GM10266 (cell line): ENCODE results near the gene PMS1.

Experiments
- DNase-seq: peaks from one replicate; pipeline ENCODE4 v3.0.0; 2012; ENCODE audit errors: extremely low spot score
- TF ChIP-seq, protein P1 (sequence below): IDR thresholded peaks from 2 replicates; pipeline ENCODE4 v1.5.1; 2012; ENCODE audit warnings: mild to moderate bottlenecking, low read depth; ENCODE audit not compliant: control insufficient read depth, insufficient read depth; ENCODE audit errors: missing control alignments

PMS1 gene

DNA sequence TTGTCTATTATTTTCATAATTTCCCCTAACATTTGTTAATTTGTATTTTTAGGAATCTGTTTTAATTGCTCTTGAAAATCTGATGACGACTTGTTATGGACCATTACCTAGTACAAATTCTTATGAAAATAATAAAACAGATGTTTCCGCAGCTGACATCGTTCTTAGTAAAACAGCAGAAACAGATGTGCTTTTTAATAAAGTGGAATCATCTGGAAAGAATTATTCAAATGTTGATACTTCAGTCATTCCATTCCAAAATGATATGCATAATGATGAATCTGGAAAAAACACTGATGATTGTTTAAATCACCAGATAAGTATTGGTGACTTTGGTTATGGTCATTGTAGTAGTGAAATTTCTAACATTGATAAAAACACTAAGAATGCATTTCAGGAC is 69.9 kb downstream of the PMS1 start:
- no peak for DNase-seq
- TF ChIP-seq, protein P1, sequence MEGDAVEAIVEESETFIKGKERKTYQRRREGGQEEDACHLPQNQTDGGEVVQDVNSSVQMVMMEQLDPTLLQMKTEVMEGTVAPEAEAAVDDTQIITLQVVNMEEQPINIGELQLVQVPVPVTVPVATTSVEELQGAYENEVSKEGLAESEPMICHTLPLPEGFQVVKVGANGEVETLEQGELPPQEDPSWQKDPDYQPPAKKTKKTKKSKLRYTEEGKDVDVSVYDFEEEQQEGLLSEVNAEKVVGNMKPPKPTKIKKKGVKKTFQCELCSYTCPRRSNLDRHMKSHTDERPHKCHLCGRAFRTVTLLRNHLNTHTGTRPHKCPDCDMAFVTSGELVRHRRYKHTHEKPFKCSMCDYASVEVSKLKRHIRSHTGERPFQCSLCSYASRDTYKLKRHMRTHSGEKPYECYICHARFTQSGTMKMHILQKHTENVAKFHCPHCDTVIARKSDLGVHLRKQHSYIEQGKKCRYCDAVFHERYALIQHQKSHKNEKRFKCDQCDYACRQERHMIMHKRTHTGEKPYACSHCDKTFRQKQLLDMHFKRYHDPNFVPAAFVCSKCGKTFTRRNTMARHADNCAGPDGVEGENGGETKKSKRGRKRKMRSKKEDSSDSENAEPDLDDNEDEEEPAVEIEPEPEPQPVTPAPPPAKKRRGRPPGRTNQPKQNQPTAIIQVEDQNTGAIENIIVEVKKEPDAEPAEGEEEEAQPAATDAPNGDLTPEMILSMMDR, result no peak

DNA sequence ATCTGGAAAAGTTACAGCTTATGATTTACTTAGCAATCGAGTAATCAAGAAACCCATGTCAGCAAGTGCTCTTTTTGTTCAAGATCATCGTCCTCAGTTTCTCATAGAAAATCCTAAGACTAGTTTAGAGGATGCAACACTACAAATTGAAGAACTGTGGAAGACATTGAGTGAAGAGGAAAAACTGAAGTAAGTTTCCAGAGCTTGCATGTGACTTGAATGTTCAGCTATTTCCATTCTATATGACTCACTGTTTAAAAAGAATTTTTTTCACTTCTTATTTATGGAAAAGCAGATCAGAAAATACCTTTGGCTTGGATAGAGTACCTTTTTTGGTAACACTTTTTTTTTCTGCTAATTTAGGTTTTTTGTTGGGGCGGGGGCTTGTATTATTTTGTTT is 70.7 kb downstream of the PMS1 start:
- TF ChIP-seq, protein P1, result no peak
- no peak for DNase-seq

DNA sequence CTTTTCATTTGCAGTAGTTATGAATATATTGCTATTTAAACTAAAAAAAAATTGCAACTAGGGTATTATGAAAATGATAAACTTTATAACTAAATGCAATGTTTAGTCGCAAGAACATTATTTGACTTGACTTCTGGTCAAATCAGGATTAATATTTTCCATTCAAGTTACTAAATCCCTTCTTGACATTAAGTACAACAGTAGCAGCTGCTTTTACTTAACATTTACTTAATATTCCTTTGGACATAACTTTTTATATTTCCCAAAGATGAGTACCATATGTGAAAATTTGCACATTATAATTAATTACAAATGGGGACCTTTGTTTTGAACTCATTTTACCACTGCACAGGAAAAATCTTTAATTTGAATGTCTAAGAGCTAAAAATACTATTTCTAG is 74.0 kb downstream of the PMS1 start:
- TF ChIP-seq, protein P1, result no peak

DNA sequence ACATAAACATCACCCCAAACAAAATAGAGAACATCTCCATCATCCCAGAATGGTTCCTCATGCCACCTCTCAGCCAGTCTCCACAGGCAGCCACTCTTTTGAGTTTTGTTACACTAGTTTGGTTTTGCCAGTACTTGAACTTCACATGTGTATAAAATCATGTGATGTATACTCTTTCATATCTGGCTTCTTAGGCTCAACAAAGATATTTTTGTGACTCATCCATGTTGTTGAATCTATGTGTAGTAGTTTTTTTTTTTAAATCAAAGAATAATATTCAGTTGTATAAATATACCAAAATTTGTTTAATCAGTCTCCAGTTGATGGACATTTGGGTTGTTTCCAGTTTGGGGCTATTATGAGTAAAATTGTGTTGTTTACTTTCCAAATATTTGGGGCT is 75.9 kb downstream of the PMS1 start:
- no peak for DNase-seq
- TF ChIP-seq, protein P1, result no peak

More for the DNA sequence above, 74.0 kb downstream of the PMS1 start:
- DNase-seq, result no peak

DNA sequence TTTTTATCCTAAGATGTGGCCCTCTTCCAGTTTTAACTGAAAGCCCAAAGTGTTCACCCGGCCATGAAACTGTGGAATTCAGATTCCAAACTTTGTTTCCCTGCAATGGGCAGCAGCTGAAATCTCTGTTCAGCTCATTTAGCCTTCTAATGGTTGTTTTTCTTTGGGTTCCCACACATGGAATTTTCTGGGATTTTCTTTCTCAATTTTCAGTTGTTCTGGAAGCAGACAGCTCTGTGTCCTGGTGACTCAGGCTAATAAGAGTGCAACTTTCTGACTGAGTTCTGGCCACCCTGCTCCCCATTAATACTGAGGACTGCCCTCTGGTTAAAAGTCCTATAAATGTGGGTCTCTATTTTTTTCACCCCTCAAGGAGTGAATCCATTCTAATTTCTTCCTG is 78.5 kb downstream of the PMS1 start:
- TF ChIP-seq, protein P1, result no peak
- DNase-seq, result no peak

DNA sequence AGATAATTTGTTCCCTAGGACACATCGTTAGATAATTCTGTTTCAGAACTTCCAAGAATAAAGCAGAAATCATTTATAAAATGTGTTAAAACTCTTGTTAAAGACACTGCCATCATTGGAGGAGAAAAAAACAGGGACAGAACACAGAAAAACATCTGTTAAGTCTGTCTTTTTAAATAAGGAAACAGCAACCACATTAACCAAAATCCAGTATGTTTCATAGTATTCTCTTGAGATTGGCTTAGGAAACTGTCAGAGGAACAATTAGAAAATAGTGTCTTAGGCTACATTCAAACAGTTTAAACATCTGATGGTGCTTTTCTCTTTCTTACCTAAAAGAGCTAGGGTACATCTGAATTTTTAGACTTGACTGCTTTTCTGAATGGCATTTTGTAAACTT is 81.6 kb downstream of the PMS1 start:
- TF ChIP-seq, protein P1, result no peak
- DNase-seq, result no peak

DNA sequence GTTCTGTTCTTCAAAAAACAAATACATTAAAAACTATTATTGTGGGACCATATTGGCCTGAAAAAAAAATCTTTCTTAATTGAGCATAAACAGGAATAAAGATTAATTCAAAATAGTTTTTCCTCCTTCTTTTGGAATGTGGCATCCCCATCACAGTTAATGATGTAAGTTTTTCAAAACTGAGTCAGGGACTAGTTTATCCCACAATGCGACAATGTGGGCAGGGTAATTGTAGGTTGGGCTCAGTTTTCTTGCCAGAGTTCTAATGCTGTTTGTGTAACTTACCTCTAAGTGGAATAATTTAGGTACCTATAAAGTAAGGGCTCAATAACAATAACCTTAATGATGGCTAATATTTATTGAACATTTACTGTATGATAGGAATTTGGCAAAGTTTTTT is 82.0 kb downstream of the PMS1 start:
- DNase-seq, result no peak
- TF ChIP-seq, protein P1, result no peak

DNA sequence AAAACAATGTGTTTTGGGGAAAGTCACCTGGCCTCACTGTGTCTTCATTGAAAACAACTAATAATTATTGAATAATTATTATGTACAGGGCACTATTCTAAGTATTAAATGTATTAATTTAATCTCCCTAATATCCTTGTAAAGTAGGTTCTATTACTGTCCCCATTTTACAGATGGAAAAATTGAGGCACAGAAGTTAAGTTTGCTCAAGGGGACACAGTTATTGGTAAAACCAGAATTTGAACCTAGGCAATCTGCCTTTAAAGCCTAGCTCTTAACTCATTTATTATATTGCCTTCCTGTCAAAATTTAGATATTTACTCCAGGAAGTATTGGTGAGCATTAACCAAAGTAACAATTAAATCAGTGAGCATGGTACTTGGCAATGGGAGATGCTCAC is 84.6 kb downstream of the PMS1 start:
- TF ChIP-seq, protein P1, result no peak
- no peak for DNase-seq
